ENCODE measurements around the gene ACTRT3.
A peak's percentile ranks its signal among the peaks of the same experiment; 100 is the strongest.

Gene ACTRT3

GRCh38 chr3:169769287-169770181 lies at the start of gene ACTRT3:
ACTRT3 (minus strand) TSS chr3:169769561; CDS start chr3:169769520, 41 bp downstream.
- 0 out of 2 replicates have a peak, but pooled peaks have one; percentile 6 for TF ChIP-seq NFIC (IDR thresholded peaks at IDR 0.05)
- TF ChIP-seq CREB1 (IDR thresholded peaks at IDR 0.05; ENCODE audit: low read depth), result no peak
- no peak for TF ChIP-seq ZBTB7A (IDR thresholded peaks at IDR 0.05; ENCODE audit: low read depth)
- no peak for TF ChIP-seq MAX (IDR thresholded peaks at IDR 0.05)
- TF ChIP-seq USF1 (IDR thresholded peaks at IDR 0.05), result no peak
- TF ChIP-seq FOXM1 (IDR thresholded peaks at IDR 0.05; ENCODE audit: borderline replicate concordance, low read depth), result no peak
- peak; percentile 68 for TF ChIP-seq EGR1 (IDR thresholded peaks at IDR 0.05)
- no peak for TF ChIP-seq TCF12 (IDR thresholded peaks at IDR 0.05; ENCODE audit: low read depth)
- no peak for TF ChIP-seq CEBPB (IDR thresholded peaks at IDR 0.05)
- no peak for TF ChIP-seq YY1 (IDR thresholded peaks at IDR 0.05; ENCODE audit: low read depth)
- TF ChIP-seq EP300 (IDR thresholded peaks at IDR 0.05; ENCODE audit: borderline replicate concordance), result no peak
- TF ChIP-seq TAF1 (IDR thresholded peaks at IDR 0.05; ENCODE audit: low read depth), result no peak
- no peak for TF ChIP-seq RAD21 (IDR thresholded peaks at IDR 0.05; ENCODE audit: low read depth)
- 0 out of 2 replicates have a peak, but pooled peaks have one; percentile 3 for TF ChIP-seq TEAD4 (IDR thresholded peaks at IDR 0.05)
- no peak for TF ChIP-seq REST (IDR thresholded peaks at IDR 0.05; ENCODE audit: low read depth)

GRCh38 chr3:169818316-169818715 lies 49.0 kb upstream of the ACTRT3 start:
- TF ChIP-seq MAX (IDR thresholded peaks at IDR 0.05) (no peak), TAF1 (IDR thresholded peaks at IDR 0.05; ENCODE audit: low read depth) (no peak), RAD21 (IDR thresholded peaks at IDR 0.05; ENCODE audit: low read depth) (no peak), FOXM1 (IDR thresholded peaks at IDR 0.05; ENCODE audit: borderline replicate concordance, low read depth) (no peak), ZBTB7A (IDR thresholded peaks at IDR 0.05; ENCODE audit: low read depth) (no peak), USF1 (IDR thresholded peaks at IDR 0.05) (no peak), EGR1 (IDR thresholded peaks at IDR 0.05) (no peak), CREB1 (IDR thresholded peaks at IDR 0.05; ENCODE audit: low read depth) (no peak), NFIC (IDR thresholded peaks at IDR 0.05) (no peak)

- TF ChIP-seq USF1 (IDR thresholded peaks at IDR 0.05) (no peak), FOXM1 (IDR thresholded peaks at IDR 0.05; ENCODE audit: borderline replicate concordance, low read depth) (no peak), CREB1 (IDR thresholded peaks at IDR 0.05; ENCODE audit: low read depth) (no peak), CEBPB (IDR thresholded peaks at IDR 0.05) (no peak), TAF1 (IDR thresholded peaks at IDR 0.05; ENCODE audit: low read depth) (no peak), EP300 (IDR thresholded peaks at IDR 0.05; ENCODE audit: borderline replicate concordance) (no peak), EGR1 (IDR thresholded peaks at IDR 0.05) (no peak), YY1 (IDR thresholded peaks at IDR 0.05; ENCODE audit: low read depth) (no peak), NFIC (IDR thresholded peaks at IDR 0.05) (no peak), MAX (IDR thresholded peaks at IDR 0.05) (no peak), TCF12 (IDR thresholded peaks at IDR 0.05; ENCODE audit: low read depth) (no peak), REST (IDR thresholded peaks at IDR 0.05; ENCODE audit: low read depth) (no peak)
These were observed 46.3 kb upstream of the ACTRT3 start for GRCh38 chr3:169815590-169816150.

- TF ChIP-seq FOXM1 (IDR thresholded peaks at IDR 0.05; ENCODE audit: borderline replicate concordance, low read depth) (no peak), ZBTB7A (IDR thresholded peaks at IDR 0.05; ENCODE audit: low read depth) (no peak), NFIC (IDR thresholded peaks at IDR 0.05) (no peak), USF1 (IDR thresholded peaks at IDR 0.05) (no peak), EP300 (IDR thresholded peaks at IDR 0.05; ENCODE audit: borderline replicate concordance) (no peak), CEBPB (IDR thresholded peaks at IDR 0.05) (no peak), RAD21 (IDR thresholded peaks at IDR 0.05; ENCODE audit: low read depth) (no peak), CREB1 (IDR thresholded peaks at IDR 0.05; ENCODE audit: low read depth) (no peak), EGR1 (IDR thresholded peaks at IDR 0.05) (no peak)
These were observed 44.6 kb upstream of the ACTRT3 start for GRCh38 chr3:169813757-169814517.
